ENCODE data around the gene NWD2. TPM values are rescaled to one million over a fixed set of nuclear protein-coding genes. Genes with fewer than 3 reads are reported as not detected.

Gene NWD2
- polyA plus RNA-seq, 3 donors: not detected

DNA sequence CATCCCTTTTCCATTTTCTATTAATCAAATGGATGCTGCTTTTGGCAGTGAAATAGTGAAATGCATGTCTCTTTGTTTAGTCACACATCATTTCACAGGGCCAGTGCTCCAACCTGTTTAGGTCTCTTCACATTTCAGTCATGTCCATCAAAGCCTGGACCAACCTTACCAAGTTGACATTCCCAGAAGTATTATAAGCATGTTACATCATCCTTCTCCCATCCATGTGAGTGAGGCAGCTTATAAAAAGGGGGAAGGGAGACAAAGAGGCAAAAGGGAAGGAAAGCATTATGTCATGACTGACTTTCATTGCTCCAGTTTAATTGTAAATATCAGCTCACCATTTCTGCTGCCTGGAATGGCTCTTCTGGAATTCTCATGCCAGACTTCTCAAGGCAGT is 94.4 kb downstream of the NWD2 start:
- no peak overlapping the region for H3K27ac Mint-ChIP-seq
- H3K4me1 Mint-ChIP-seq: no peaks in the 10 kb centered on the region
- H3K4me3 Mint-ChIP-seq: no peak overlapping the region
- H3K4me3 ChIP-seq (replicated peaks in 1 of 3; ENCODE audit: low read depth in 2 of 3, low read length in 3 of 3): no peak overlapping the region
- no peak overlapping the region for H3K9ac ChIP-seq (ENCODE audit: insufficient read depth, low read length, poor library complexity, severe bottlenecking)
- peaks cover 0 to 8% (median 4%) of the 10 kb centered on the region in 7 donors for H3K9me3 Mint-ChIP-seq
- no peaks in the 10 kb centered on the region for H3K79me2 ChIP-seq (ENCODE audit: insufficient read depth, low read length)
- H3K27me3 ChIP-seq (ENCODE audit: control insufficient read depth in 2 of 2, insufficient read depth in 2 of 2, low read length in 2 of 2): no peaks in the 10 kb centered on the region
- no peak overlapping the region for H3K4me2 ChIP-seq (replicated peaks; ENCODE audit: extremely low read depth, low read length, poor library complexity, severe bottlenecking)
- no peaks in the 10 kb centered on the region for H3K36me3 Mint-ChIP-seq
- H3K4me1 ChIP-seq (ENCODE audit: control insufficient read depth in 1 of 2, insufficient read depth in 2 of 2, low read length in 2 of 2): no peaks in the 10 kb centered on the region
- no peaks in the 10 kb centered on the region for H4K20me1 ChIP-seq (ENCODE audit: insufficient read depth, low read length)
- H3K27me3 Mint-ChIP-seq (ENCODE audit: low read depth in 3 of 3): peaks cover 0 to 4% (median 3%) of the 10 kb centered on the region in 3 donors
- no peak for DNase-seq
- intact Hi-C loops (cut with micrococcal nuclease): no loop called here
- H3K27ac ChIP-seq (ENCODE audit: low read depth in 1 of 2, low read length in 2 of 2): no peak overlapping the region
- no peak overlapping the region for H2AFZ ChIP-seq (ENCODE audit: insufficient read depth, low read depth, low read length, poor library complexity, severe bottlenecking)
- H3K36me3 ChIP-seq (replicated peaks in 1 of 2; ENCODE audit: control insufficient read depth in 1 of 2, insufficient read depth in 2 of 2, low read length in 2 of 2): no peaks in the 10 kb centered on the region
- TF ChIP-seq, protein P1, sequence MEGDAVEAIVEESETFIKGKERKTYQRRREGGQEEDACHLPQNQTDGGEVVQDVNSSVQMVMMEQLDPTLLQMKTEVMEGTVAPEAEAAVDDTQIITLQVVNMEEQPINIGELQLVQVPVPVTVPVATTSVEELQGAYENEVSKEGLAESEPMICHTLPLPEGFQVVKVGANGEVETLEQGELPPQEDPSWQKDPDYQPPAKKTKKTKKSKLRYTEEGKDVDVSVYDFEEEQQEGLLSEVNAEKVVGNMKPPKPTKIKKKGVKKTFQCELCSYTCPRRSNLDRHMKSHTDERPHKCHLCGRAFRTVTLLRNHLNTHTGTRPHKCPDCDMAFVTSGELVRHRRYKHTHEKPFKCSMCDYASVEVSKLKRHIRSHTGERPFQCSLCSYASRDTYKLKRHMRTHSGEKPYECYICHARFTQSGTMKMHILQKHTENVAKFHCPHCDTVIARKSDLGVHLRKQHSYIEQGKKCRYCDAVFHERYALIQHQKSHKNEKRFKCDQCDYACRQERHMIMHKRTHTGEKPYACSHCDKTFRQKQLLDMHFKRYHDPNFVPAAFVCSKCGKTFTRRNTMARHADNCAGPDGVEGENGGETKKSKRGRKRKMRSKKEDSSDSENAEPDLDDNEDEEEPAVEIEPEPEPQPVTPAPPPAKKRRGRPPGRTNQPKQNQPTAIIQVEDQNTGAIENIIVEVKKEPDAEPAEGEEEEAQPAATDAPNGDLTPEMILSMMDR (IDR thresholded peaks at IDR 0.05): no peak
- H3K9me3 ChIP-seq (replicated peaks in 1 of 2; ENCODE audit: control insufficient read depth in 1 of 2, insufficient read depth in 1 of 2, low read length in 2 of 2): no peaks in the 10 kb centered on the region

DNA sequence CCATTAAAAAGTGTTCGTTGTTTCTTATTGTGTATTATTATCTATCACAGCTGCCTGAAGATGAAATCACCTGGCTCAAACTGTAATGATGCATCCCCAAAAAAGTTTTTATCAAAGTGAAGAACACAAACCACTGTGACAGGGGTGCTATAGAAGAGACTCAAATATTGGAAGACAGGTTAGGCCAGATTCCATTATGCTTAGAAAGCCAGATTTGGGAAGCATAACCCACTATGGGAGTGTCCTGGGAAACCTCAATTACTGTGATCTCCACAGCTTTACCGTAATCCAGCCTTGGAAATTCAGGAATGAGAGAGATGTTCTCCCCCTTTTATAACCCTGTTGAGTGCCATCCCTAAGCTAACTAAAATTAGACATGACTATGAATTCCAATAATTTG is 114.2 kb downstream of the NWD2 start:
- Histone ChIP-seq H3K4me2 (replicated peaks; ENCODE audit: extremely low read depth, low read length, poor library complexity, severe bottlenecking) (no peak overlapping the region), H3K79me2 (ENCODE audit: insufficient read depth, low read length) (no peaks in the 10 kb centered on the region), H3K36me3 (replicated peaks in 1 of 2; ENCODE audit: control insufficient read depth in 1 of 2, insufficient read depth in 2 of 2, low read length in 2 of 2) (no peaks in the 10 kb centered on the region), H3K4me3 (replicated peaks in 1 of 3; ENCODE audit: low read depth in 2 of 3, low read length in 3 of 3) (no peak overlapping the region), H3K27me3 (ENCODE audit: control insufficient read depth in 2 of 2, insufficient read depth in 2 of 2, low read length in 2 of 2) (no peaks in the 10 kb centered on the region), H3K4me1 (ENCODE audit: control insufficient read depth in 1 of 2, insufficient read depth in 2 of 2, low read length in 2 of 2) (no peaks in the 10 kb centered on the region), H3K9me3 (replicated peaks in 1 of 2; ENCODE audit: control insufficient read depth in 1 of 2, insufficient read depth in 1 of 2, low read length in 2 of 2) (peaks cover 0 to 9% of the 10 kb centered on the region in 2 donors), H3K9ac (ENCODE audit: insufficient read depth, low read length, poor library complexity, severe bottlenecking) (no peak overlapping the region), H4K20me1 (ENCODE audit: insufficient read depth, low read length) (no peaks in the 10 kb centered on the region), H2AFZ (ENCODE audit: insufficient read depth, low read depth, low read length, poor library complexity, severe bottlenecking) (no peak overlapping the region), H3K27ac (ENCODE audit: low read depth in 1 of 2, low read length in 2 of 2) (no peak overlapping the region)
- Mint-ChIP-seq H3K4me1 (no peaks in the 10 kb centered on the region), H3K36me3 (no peaks in the 10 kb centered on the region), H3K9me3 (peaks cover 3 to 13% (median 4%) of the 10 kb centered on the region in 7 donors), H3K4me3 (no peak overlapping the region), H3K27me3 (ENCODE audit: low read depth in 3 of 3) (peaks cover 0 to 4% (median 2%) of the 10 kb centered on the region in 3 donors), H3K27ac (no peak overlapping the region)
- intact Hi-C loops (cut with micrococcal nuclease): no loop called here
- DNase-seq: no peak
- TF ChIP-seq, protein P1 (IDR thresholded peaks at IDR 0.05): no peak
- WGBS (ENCODE audit: insufficient coverage): no CpG with 5 or more reads among the region's 2 CpGs
